Keratinocyte (primary cell): ENCODE results near the gene CELA1.

Experiments used
- CTCF ChIP-seq, 3 experiments: IDR thresholded peaks in 1 of 3; conservative IDR thresholded peaks in 1 of 3; optimal IDR thresholded peaks in 1 of 3; 2 replicates in 2 of 3; 3 replicates in 1 of 3; pipeline versions ENCODE3 to v1.5.1; 2011; ENCODE audit warnings: low read length in 3 of 3, mild to moderate bottlenecking in 3 of 3, moderate library complexity in 2 of 3, control low read depth in 1 of 3, inconsistent platforms in 1 of 3; ENCODE audit not compliant: insufficient read depth in 2 of 3; ENCODE audit errors: extremely low read depth in 1 of 3
- EZH2 ChIP-seq: IDR thresholded peaks from one replicate; pipeline ENCODE4 v1.6.1; 2012; ENCODE audit warnings: inconsistent platforms, mild to moderate bottlenecking, low read length, moderate library complexity

- TF ChIP-seq EZH2 (no peak), CTCF (optimal IDR thresholded peaks at IDR 0.05 in 1 of 3, IDR thresholded peaks at IDR 0.05 in 1 of 3, conservative IDR thresholded peaks at IDR 0.05 in 1 of 3; ENCODE audit: extremely low read depth in 1 of 3, insufficient read depth in 2 of 3, low read length in 3 of 3) (no peak)
These were observed 24.9 kb upstream of the CELA1 start for GRCh38 chr12:51371295-51371953.
